ELF-1 (cell line): Measurements from ENCODE around the gene POLN.
"Not testable (repeated sequence)": the region's sequence is repeated elsewhere in the genome, so short reads cannot be mapped to it uniquely, and the experiment has no call there.

ENCODE experiments used
- DNase-seq: peaks from one replicate; pipeline ENCODE4 v3.0.0-alpha.2; 2016; ENCODE audit warnings: low read depth, low spot score

The POLN gene

GRCh38 chr4:2166253-2166652, 75.7 kb downstream of the POLN start:
- no peak for DNase-seq

DNA sequence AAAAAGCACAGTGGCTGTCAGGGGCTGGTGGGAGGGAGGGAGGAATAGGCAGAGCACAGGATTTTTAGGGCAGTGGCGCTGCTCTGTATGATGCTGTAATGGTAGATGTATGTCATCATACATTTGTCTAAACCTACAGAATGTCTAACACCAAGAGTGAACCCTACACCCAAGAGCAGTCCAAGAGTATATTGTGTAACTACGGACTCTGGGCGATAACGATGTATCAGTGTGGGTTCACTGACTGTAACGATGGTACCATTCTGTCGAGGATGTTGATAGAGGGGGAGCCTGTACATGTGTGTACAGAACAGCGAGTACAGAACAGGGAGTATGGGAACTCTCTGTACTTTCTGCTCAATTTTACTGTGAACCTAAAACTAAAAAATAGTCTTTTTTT, 76.5 kb downstream of the POLN start:
- DNase-seq, result no peak

- DNase-seq, result no peak
These were observed 78.6 kb downstream of the POLN start for GRCh38 chr4:2163311-2163821.

GRCh38 chr4:2161092-2161703, 80.7 kb downstream of the POLN start:
- not testable (repeated sequence) for DNase-seq

DNA sequence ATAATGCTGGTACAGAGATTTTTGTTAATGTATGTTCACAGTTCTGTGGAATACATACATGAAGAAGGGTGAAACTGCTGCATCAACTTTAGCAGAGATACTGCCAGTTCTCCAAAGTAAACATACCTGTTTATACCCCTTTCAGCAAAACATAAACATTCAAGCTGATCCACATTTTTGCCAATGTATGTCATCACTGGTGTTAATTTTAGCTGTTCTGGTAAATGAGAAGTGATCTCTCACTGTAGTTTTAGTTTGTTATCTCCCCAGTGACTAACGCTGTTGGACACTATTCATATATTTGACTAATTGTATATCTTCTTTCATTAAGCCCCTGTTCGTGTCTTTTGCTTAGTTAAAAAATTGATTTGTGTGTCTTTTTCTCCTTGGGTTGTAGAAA, 82.0 kb downstream of the POLN start:
- DNase-seq, result no peak

DNA sequence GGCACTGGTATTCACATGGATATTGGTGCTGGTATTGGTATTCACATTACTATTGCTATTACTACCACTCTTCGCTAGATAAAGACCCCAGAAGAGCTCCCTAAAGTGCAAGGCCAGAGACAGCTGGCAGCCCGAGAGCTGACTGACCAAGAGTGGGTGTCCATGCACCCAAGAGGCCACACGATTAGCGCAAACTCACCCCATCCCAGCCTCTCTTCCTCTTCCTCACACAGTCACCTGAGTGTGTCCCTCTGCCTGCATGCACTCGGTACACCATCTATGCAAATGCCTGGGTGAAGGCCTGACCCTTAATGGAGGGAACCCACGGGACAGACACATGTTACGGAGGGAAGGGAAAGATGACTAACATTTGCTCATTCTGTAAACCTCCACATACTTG, 86.7 kb downstream of the POLN start:
- no peak for DNase-seq

GRCh38 chr4:2154215-2154740, 87.6 kb downstream of the POLN start:
- DNase-seq, result no peak

- DNase-seq, result no peak
These were observed 90.4 kb downstream of the POLN start for GRCh38 chr4:2151544-2151943.

DNA sequence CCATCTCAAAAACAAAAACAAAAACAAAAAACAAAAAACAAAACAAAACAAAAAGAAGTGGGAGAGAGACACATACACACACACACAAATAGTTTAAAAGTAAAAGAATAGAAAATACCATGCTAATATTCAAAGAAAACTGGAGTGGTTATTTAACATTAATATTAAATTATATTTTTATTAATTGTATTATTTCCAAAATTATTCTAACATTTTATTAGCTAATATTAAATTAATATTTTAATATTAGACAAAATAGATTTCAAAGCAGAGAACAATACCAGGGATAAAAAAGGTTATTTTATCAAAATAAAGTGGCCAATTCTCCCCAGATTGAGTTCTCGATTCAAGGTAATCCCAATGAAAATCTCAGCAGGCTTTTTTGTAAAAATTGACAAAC, 91.8 kb downstream of the POLN start:
- no peak for DNase-seq

DNA sequence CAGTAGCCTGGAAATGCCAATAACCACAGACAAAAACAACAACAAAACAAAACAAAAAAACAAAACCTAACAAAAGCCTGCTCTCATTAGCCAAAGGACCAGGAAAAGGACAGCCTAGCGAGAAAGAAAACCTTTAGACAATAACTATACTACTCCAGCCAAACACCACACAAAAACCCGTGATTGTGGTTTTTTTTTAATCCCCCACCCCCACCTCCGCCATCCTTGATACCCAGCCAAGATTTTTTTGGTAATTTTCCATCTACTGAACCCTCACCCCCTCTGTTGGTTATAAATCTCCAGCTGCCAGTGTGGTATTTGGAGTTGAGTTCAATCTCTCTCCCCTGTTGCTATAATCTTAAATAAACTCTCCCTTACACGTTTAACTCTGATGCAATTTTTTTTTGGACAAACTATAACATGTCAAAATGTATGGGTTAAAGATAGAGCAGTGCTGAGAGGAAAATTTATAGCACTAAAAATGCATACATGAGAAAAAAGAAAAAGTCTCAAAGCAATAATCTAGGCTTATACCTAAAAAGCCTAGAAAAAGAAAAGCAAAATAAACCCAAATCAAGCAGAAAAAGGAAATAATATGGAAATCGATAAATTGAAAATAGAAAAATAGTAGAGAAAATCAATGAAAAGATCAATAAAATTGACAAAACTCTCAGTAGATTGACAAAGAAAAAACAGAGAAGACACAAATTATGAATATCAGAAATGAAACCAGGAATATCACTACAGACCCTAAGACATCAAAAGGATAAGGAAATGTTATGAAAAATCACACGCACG, 99.1 kb downstream of the POLN start:
- no peak for DNase-seq

DNA sequence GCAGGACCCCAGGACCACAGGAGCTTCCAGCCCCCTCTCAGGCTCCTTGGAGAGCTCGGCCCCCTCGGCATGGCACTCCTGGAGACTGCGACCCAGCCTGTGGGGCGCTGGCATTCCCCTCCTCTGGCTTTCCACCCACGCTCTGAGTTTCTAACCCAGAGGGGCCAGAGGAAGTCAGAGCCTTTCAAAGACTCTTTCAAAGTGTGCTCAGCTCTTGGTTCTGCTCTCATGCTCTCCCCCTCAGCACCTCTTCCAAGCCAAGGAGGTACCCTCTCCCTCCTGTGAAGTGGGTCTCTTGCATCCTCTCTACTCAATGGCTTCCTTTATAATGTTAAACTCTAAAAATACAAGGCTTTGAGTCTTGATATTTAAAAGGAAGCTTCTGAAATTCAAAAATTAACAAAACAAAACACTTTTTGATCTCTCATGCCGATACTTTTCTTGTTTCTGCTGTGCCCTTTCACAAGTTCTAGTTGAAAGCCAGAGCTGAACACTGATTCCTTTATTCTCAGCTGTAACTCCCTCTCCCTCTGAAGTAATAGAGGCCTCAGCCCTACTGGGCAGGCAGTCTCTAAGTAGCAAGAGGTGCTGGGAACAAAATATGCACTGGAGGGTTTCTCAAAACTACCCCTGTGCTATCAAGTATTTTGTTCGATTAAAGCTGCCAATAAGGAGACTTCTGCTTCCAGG, 100.0 kb downstream of the POLN start:
- DNase-seq, result peak; percentile 26

DNA sequence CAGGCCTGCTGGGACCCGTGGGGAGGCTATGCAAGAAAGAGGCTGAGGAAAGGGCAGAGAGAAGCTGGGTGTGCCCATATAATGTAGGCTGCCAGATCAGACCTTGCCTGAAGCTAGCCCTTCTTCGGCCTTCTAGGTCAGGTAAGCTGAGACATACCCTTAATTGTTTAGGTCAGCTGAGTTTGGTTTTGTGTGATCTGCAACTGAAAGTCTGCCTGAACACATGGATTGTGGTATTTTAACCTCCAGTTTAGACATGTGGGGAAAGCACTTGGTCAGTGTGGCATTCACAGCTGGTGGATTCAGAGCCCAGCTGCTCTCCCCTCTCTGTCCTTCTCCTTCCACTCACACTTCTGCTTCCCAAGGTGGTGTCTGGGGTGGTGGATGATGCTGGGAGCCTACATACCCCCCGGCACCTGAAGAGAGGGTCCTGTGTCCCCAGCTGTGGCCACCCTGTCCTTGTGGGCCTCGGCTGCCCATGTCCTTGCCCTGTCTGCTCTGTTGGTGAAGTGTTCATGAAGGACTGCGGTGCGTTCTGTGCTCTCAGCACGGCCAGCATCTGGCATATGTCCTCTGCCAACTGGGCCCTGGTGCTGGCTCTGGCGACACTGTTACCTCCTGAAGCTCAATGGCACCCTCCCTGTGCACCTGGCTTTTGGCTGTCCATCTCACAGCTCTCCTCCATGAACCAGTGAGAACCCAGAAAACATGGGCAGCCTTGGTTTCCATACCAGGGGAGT, 100.7 kb downstream of the POLN start:
- DNase-seq, result no peak

DNA sequence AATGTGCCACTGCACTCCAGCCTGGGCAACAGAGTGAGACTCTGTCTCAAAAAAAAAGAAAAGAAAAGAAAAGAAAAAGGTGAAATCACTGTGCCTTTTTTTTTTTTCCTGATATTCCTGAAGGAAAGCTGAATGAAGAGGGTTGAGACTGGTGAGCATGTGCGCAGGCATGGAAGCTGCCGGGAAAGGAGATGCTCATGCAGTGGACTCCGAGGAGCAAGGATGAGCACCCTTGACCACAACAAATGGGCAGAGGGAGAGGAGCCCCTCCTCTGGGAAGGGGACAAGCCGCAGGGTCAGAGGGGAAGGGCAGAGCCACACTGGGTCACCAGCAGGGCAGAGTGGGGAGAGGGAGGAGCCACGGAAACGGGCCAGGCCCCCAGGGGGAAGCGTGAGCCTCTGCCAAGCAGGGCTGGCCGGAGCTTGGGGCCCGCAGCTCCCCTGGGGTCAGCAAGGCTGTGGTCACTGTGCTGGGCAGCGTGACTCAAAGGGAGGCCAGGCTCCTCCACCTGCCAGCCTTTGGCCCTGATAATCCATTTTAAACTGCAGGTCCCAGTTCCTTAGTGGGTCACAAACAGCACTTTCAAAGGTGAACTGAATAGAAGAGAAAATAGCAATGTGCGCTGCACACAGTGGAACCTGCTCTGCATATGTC, 102.9 kb downstream of the POLN start:
- no peak for DNase-seq

- no peak for DNase-seq
These were observed 105.2 kb downstream of the POLN start for GRCh38 chr4:2136726-2137125.

GRCh38 chr4:2135083-2135482, 106.8 kb downstream of the POLN start:
- no peak for DNase-seq

DNA sequence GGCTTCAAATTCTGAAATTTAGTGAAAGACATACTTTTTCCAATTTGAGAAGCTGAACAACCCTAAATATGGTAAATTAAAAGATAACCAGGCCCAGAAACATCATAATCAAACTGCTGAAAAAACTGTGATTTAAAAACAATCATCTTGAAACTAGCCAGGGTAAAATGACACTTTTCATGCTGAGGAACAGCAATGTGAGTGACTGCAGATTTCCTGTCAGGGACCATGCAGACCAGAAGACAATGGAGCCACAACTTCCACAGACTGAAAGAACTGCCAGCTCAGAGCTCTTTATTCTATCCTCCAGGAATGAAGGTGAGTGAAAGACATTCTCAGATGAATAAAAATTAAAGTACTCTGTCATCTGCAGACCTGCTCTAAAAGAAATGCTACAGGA, 109.5 kb downstream of the POLN start:
- DNase-seq, result no peak

DNA sequence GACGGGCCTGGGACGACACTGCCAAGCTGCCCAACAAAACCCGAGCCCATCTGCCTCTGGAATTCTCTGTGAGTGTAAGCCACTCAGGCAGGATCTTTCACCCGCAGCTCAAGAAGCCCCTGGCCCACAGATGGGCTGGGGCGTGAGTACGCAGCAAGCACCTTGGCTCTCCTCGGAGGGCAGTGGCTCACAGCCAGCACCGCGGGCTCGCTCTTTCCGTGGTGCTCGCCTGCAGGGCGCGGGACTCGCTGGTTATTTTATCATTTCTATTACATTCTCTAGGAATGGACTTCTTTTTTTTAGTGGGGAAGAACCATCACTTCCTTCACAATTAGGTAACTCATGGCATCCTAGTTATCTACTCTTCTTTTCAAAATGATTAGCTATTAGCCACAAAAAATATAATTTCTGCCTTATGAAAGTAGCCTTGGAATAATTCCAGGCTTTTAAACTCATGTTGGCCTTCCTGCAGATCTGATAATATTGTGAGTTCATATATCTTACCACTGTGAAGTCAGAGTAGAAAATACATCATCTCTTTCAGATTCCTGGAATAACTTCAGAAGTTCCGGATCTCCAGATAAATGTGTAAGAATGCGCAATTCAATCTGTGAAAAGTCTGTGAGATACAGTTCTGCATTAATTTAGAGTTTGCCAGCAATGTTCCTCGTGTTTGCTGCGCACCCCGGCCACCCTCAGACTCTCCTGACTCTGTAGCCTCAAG, 114.2 kb downstream of the POLN start:
- DNase-seq, result no peak

DNA sequence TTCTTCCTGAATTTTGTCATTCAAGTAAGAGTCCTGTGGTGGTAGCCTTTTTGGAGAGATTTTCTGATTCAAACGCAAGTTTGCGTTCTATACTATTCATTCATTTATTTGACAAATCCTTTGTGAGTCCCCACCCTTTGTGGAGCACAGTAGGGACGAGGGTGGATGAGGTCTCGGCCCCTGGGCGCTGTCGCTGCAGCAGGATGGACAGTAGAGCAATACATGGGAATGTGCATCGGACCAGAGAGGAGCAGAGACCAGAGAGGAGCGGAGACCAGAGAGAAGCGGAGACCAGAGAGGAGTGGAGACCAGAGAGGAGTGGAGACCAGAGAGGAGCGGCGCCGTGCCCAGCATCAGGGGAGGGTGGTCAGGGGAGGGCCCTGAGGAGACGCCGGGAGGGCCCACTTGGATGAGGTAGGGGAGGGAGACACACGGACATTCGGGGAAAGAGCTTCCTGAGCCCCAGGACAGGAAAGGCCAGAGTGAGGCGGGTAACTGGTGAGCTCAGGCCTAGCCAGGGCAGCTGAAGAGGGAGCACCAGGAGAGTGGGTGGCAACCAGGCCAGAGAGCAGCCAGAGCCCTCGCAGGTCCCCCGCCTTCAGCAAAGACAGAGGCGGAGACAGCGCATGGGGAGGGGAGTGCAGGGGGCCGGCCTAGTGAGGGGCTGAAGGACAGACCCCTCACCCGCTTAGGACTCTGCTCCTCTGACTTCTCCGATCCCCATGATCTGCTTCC, 115.4 kb downstream of the POLN start:
- DNase-seq, result no peak

GRCh38 chr4:2125831-2126230, 116.1 kb downstream of the POLN start:
- no peak for DNase-seq

- no peak for DNase-seq
These were observed 116.9 kb downstream of the POLN start for GRCh38 chr4:2125023-2125422.
